Breast epithelium (tissue), 3 donors: ENCODE results near the gene SERPINA9.

ENCODE experiments used
- POLR2A ChIP-seq: fragments of 450-650 bp; IDR thresholded peaks from one replicate; pipeline ENCODE4 v1.6.1; 2016; ENCODE audit warnings: antibody characterized with exemption, mild to moderate bottlenecking, moderate library complexity
- POLR2AphosphoS5 ChIP-seq, 3 donors: sonication (generic); formaldehyde crosslinking; IDR thresholded peaks; one replicate each; pipeline ENCODE4 v1.6.1; 2017; ENCODE audit warnings: antibody characterized with exemption in 3 of 3
- TF ChIP-seq, protein P1 (sequence below), 3 donors: fragments of 450-650 bp; IDR thresholded peaks; one replicate each; pipeline ENCODE4 v1.5.1; 2016 to 2017; ENCODE audit warnings: antibody characterized with exemption in 3 of 3, mild to moderate bottlenecking in 3 of 3, moderate library complexity in 3 of 3

DNA sequence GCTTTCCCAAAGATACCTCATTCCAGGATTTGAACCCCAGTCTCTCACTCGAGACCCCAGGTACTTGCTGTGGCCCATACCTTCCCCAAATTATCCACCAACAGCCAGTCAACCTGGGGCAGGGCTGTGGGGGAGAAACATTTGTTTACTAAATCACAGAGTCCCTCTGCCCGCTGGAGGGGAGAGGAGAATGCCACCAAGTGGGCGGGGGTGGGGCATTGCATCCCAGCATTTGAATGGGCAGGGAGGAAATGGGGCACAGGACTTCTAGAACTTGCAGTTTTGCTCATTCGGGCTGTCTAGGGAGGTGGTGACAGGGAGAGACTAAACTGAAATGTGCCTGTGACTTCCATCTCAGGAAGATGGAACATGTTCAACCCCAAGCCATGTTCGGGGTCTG lies 10.9 kb upstream of the SERPINA9 start:
- TF ChIP-seq, protein P1, sequence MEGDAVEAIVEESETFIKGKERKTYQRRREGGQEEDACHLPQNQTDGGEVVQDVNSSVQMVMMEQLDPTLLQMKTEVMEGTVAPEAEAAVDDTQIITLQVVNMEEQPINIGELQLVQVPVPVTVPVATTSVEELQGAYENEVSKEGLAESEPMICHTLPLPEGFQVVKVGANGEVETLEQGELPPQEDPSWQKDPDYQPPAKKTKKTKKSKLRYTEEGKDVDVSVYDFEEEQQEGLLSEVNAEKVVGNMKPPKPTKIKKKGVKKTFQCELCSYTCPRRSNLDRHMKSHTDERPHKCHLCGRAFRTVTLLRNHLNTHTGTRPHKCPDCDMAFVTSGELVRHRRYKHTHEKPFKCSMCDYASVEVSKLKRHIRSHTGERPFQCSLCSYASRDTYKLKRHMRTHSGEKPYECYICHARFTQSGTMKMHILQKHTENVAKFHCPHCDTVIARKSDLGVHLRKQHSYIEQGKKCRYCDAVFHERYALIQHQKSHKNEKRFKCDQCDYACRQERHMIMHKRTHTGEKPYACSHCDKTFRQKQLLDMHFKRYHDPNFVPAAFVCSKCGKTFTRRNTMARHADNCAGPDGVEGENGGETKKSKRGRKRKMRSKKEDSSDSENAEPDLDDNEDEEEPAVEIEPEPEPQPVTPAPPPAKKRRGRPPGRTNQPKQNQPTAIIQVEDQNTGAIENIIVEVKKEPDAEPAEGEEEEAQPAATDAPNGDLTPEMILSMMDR (IDR thresholded peaks at IDR 0.05): no peak
- TF ChIP-seq POLR2A (no peak), POLR2AphosphoS5 (IDR thresholded peaks at IDR 0.05) (no peak)
